NCI-H460 (cell line): Measurements from ENCODE around the gene NELL1. TPM values are rescaled to one million over a fixed set of nuclear protein-coding genes. Genes with fewer than 3 reads are reported as not detected.

Experiments
- DNase-seq: peaks from one replicate; pipeline ENCODE4 v3.0.0-alpha.2; 2016; ENCODE audit warnings: low read depth; ENCODE audit errors: extremely low read depth
- total RNA-seq: library from RNA; depleted of rRNA; stranded (reverse); fragments of >200 nt; shearing (Covaris generic); gene quantifications from 2 replicates; pipeline ENCODE4 v1.2.3, GENCODE V29; 2014

NELL1 gene
- total RNA-seq, 1 experiment from 2014 or later: not detected

GRCh38 chr11:20661850-20662249 lies 7.5 kb upstream of the NELL1 start:
- DNase-seq: no peak

- no peak for DNase-seq
Measured at GRCh38 chr11:20668131-20668809, 1.1 kb upstream of the NELL1 start.

GRCh38 chr11:20669820-20670684 lies 666 bp downstream of the NELL1 start:
- no peak for DNase-seq

GRCh38 chr11:20670932-20671403 lies 1.6 kb downstream of the NELL1 start:
- DNase-seq: no peak

- DNase-seq: peak; percentile 1
Measured at GRCh38 chr11:20671856-20672546, 2.6 kb downstream of the NELL1 start.

GRCh38 chr11:20672575-20672974 lies 3.2 kb downstream of the NELL1 start:
- no peak for DNase-seq

- DNase-seq: no peak
Measured at GRCh38 chr11:20676658-20677057, 7.3 kb downstream of the NELL1 start.

GRCh38 chr11:20688761-20689160 lies 19.4 kb downstream of the NELL1 start:
- DNase-seq: no peak

GRCh38 chr11:20707876-20708275 lies 38.5 kb downstream of the NELL1 start:
- DNase-seq: no peak

GRCh38 chr11:20712912-20713311 lies 43.5 kb downstream of the NELL1 start:
- no peak for DNase-seq

- no peak for DNase-seq
Measured at GRCh38 chr11:20715464-20715863, 46.1 kb downstream of the NELL1 start.

- no peak for DNase-seq
Measured at GRCh38 chr11:20715931-20716330, 46.5 kb downstream of the NELL1 start.

GRCh38 chr11:20719821-20720220 lies 50.4 kb downstream of the NELL1 start:
- DNase-seq: no peak

GRCh38 chr11:20723366-20723765 lies 54.0 kb downstream of the NELL1 start:
- no peak for DNase-seq

GRCh38 chr11:20729597-20730105 lies 60.3 kb downstream of the NELL1 start:
- DNase-seq: no peak

GRCh38 chr11:20731676-20732215 lies 62.4 kb downstream of the NELL1 start:
- no peak for DNase-seq

- no peak for DNase-seq
Measured at GRCh38 chr11:20739107-20739506, 69.7 kb downstream of the NELL1 start.

- DNase-seq: no peak
Measured at GRCh38 chr11:20739577-20739976, 70.2 kb downstream of the NELL1 start.

GRCh38 chr11:20754933-20755332 lies 85.5 kb downstream of the NELL1 start:
- DNase-seq: no peak

- DNase-seq: no peak
Measured at GRCh38 chr11:20759541-20759940, 90.2 kb downstream of the NELL1 start.

- DNase-seq: no peak
Measured at GRCh38 chr11:20760811-20761210, 91.4 kb downstream of the NELL1 start.
